ENCODE data around the gene FBXO24.

Gene FBXO24

DNA sequence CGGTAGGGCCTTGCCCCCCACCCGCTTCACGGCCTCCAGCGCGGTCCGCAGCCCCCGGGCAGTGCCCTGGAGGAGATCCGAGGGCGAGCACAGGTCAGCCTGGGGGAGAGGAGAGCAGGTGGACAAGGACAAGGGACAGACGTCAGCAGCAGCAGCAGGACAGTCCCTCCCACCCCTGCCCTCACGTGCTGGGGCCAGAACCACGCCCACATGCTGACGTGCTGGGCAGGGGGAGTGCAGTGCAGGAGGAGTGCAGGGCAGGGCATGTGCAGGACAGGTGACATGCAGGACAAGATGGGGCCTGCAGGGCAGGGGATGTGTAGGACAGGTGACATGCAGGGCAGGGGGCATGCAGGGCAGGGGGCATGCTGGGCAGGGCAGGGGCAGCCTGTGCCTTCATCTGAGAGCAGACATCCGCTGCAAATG lies 10.9 kb upstream of the FBXO24 start:
- Mint-ChIP-seq H3K27me3 (ENCODE audit: low read depth) (no peaks in the 10 kb centered on the region), H3K36me3 (ENCODE audit: low read depth) (peaks cover 26% of the 10 kb centered on the region), H3K9me3 (no peaks in the 10 kb centered on the region), H3K27ac (no peak overlapping the region), H3K4me3 (no peak overlapping the region), H3K4me1 (ENCODE audit: low read depth) (peaks cover 5% of the 10 kb centered on the region)

DNA sequence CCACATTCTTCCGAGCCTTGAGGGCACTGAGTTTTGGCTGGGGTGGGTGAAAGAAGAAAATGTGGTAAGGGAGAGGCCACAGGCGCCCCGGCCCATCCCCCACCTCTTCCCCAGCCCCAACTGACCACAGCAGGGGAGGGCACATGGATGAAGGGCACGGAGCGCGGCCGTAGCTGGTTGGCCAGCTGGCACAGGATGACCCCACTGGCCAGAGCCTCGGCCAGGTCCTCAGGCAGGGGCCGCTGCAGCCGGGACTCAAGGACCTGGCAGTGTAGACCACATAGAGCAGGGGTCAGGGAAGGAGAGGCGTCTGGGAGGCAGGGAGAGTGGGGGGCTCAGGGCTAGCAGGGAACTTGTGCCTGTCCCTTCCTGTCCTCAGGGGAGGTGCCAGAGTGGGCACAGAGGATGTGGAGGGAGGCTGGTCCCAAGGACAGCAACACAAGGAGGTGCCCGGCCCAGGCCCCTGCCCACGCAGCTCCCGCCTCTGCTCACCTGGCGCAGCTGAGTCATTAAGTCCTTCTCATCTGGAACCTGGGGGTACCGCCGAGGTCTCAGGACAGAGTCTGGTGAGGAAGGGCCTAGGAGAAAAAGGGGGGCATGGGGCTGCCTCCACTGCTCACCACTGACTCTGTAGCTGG lies 10.3 kb upstream of the FBXO24 start:
- H3K27ac Mint-ChIP-seq = no peak overlapping the region
- peaks cover 5% of the 10 kb centered on the region for H3K4me1 Mint-ChIP-seq (ENCODE audit: low read depth)
- H3K4me3 Mint-ChIP-seq = no peak overlapping the region
- no peaks in the 10 kb centered on the region for H3K9me3 Mint-ChIP-seq
- H3K27me3 Mint-ChIP-seq (ENCODE audit: low read depth) = no peaks in the 10 kb centered on the region
- H3K36me3 Mint-ChIP-seq (ENCODE audit: low read depth) = peaks cover 26% of the 10 kb centered on the region

GRCh38 chr7:100576384-100576993 lies 9.6 kb upstream of the FBXO24 start:
- Mint-ChIP-seq H3K36me3 (ENCODE audit: low read depth) (peaks cover 26% of the 10 kb centered on the region), H3K27ac (no peak overlapping the region), H3K4me1 (ENCODE audit: low read depth) (peaks cover 5% of the 10 kb centered on the region), H3K4me3 (no peak overlapping the region), H3K27me3 (ENCODE audit: low read depth) (no peaks in the 10 kb centered on the region), H3K9me3 (no peaks in the 10 kb centered on the region)

- Mint-ChIP-seq H3K27me3 (ENCODE audit: low read depth) (no peaks in the 10 kb centered on the region), H3K36me3 (ENCODE audit: low read depth) (peaks cover 20% of the 10 kb centered on the region), H3K4me1 (ENCODE audit: low read depth) (peaks cover 2% of the 10 kb centered on the region), H3K9me3 (no peaks in the 10 kb centered on the region), H3K4me3 (no peak overlapping the region), H3K27ac (no peak overlapping the region)
Observed at GRCh38 chr7:100577103-100577502, 9.0 kb upstream of the FBXO24 start.

- Mint-ChIP-seq H3K4me3 (no peak overlapping the region), H3K27ac (no peak overlapping the region), H3K4me1 (ENCODE audit: low read depth) (peaks cover 2% of the 10 kb centered on the region), H3K27me3 (ENCODE audit: low read depth) (no peaks in the 10 kb centered on the region), H3K9me3 (no peaks in the 10 kb centered on the region), H3K36me3 (ENCODE audit: low read depth) (peaks cover 18% of the 10 kb centered on the region)
Observed at GRCh38 chr7:100577507-100577906, 8.6 kb upstream of the FBXO24 start.

DNA sequence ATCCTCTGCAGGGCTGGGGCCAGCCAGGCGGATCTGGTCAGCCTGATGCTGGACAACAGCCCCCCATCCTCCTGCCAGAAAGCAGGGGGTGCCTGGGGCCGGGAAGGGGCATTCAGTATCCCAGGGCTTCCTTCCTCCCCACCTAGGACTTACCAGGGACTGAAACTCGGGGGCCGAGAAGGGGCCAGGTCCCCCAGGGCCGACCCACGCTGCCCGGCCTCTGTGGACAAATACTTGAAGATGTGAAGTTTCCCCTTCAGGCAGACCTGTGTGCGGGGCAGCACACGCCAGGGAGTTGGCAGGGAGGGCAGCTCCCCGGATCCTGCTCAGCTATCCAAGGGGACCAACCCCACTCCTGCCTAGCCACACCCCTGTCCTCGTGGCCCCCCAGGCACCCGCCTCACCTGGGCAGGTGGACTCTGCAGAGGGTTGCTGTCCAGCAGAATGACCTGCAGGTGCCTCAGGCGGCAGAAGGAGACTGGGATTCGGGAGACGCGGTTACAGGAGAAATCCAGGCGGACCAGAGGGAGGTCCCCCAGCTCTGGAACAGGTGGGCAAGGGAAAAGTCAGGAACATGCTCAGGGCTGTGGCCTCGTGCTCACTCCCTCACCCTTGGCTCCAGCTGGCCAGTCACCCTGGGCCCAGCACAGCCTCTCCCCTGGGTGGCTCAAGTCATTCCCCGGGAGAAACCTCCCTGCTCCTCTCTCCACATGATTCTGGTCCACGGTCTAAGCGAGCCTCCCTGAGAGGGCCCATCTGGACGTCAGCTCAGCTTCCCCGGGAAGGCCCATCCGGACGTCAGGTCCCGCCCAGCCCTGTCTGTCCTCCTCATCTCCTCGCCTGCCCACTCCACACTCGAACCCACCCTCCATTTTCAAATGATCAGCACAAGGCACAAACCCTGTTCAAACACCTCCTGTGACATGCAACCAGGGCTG lies 7.6 kb upstream of the FBXO24 start:
- Mint-ChIP-seq H3K36me3 (ENCODE audit: low read depth) (peaks cover 16% of the 10 kb centered on the region), H3K27ac (no peak overlapping the region), H3K4me1 (ENCODE audit: low read depth) (peaks cover 7% of the 10 kb centered on the region), H3K9me3 (no peaks in the 10 kb centered on the region), H3K27me3 (ENCODE audit: low read depth) (no peaks in the 10 kb centered on the region), H3K4me3 (no peak overlapping the region)

DNA sequence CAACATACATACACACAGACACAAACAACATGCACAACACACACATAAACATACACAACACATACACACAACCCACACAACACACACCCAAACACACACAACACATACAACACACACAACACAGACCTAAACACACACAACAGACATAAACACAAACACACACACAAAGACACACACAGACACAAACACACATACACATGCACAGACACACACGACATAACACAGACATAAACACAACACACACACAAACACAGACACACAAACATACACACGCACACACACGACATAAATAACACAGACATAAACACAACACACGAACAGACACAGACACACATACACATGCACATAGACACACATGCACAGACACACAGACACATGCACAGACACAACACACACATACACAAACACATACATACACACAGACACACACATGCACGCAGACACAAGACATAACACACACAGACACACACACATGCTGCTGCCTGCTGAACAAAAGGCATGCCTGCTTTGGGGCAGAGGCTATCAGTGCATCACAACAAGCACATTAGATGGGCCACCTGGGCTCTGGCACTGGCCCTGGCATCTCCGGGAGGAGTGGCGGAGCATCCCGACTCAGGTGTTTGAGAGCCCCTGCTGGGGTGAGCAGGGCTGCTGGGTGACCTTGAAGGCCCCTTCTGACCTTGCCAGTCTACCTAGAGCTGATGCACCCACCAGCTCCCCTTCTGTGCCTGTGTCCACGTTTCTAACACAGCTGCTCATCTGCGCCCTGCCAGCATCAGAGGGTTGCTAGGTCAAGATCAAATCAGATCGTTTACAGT lies 5.5 kb upstream of the FBXO24 start:
- no peak overlapping the region for H3K4me3 Mint-ChIP-seq
- H3K4me1 Mint-ChIP-seq (ENCODE audit: low read depth) = peaks cover 18% of the 10 kb centered on the region
- no peak overlapping the region for H3K27ac Mint-ChIP-seq
- H3K36me3 Mint-ChIP-seq (ENCODE audit: low read depth) = peaks cover 17% of the 10 kb centered on the region
- H3K27me3 Mint-ChIP-seq (ENCODE audit: low read depth) = no peaks in the 10 kb centered on the region
- no peaks in the 10 kb centered on the region for H3K9me3 Mint-ChIP-seq

- H3K4me3 Mint-ChIP-seq = peak overlapping the region; percentile 61
- H3K27me3 Mint-ChIP-seq (ENCODE audit: low read depth) = no peaks in the 10 kb centered on the region
- H3K27ac Mint-ChIP-seq = peak overlapping the region; percentile 97
- no peaks in the 10 kb centered on the region for H3K9me3 Mint-ChIP-seq
- peaks cover 13% of the 10 kb centered on the region for H3K36me3 Mint-ChIP-seq (ENCODE audit: low read depth)
- peaks cover 21% of the 10 kb centered on the region for H3K4me1 Mint-ChIP-seq (ENCODE audit: low read depth)
Observed at GRCh38 chr7:100582041-100582579, 4.0 kb upstream of the FBXO24 start.

- Mint-ChIP-seq H3K9me3 (no peaks in the 10 kb centered on the region), H3K36me3 (ENCODE audit: low read depth) (peaks cover 10% of the 10 kb centered on the region), H3K4me3 (peak overlapping the region; percentile 61), H3K27me3 (ENCODE audit: low read depth) (no peaks in the 10 kb centered on the region), H3K4me1 (ENCODE audit: low read depth) (peaks cover 21% of the 10 kb centered on the region), H3K27ac (peak overlapping the region; percentile 97)
Observed at GRCh38 chr7:100582650-100583049, 3.5 kb upstream of the FBXO24 start.

DNA sequence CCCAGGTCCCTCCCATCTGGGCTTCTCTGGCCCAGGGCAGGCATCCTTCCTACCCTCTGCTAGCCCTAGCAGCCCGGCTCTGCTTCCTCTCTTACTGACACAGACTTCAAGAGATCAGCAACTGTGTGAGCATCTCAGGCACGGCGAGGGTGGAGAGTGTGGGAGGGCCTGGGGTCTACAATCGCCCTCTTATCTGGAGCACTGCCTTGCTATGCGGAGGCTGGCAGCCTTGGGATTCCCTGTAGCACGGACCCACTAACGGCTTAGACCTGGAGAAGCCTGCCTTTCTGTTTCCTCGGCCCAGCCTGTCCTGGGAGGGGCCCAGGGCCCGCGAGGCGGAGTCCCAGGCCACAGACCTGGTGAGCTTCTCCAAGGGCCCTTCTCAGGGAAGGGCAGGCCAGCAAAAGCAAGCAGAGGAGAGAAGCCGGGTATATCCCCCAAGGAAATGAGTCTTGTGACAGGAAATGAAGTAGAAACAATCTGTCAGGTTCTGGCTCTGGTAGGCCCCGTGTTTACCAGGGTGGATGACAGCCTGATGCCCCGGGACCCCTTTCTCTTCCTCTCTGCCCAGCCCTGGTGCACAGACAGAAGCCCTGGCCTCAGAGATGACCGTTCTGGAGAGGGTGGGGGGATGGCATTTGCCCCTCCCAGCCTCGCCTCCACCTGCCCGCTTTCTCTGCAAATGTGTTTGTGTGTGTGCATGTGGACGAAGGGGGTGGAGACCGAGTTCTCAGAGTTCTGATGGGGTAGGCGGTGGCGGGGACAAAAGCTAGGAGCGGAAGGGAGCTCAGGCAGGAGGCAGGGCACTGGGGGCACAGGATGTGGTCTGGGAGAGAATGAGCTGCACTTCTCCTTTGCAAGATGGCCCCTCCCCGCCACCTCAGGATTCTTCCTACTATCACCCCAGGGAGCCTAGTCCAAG lies 2.7 kb upstream of the FBXO24 start:
- H3K27me3 Mint-ChIP-seq (ENCODE audit: low read depth) = no peaks in the 10 kb centered on the region
- peaks cover 10% of the 10 kb centered on the region for H3K36me3 Mint-ChIP-seq (ENCODE audit: low read depth)
- H3K4me3 Mint-ChIP-seq = peak overlapping the region; percentile 95
- peak overlapping the region; percentile 97 for H3K27ac Mint-ChIP-seq
- no peaks in the 10 kb centered on the region for H3K9me3 Mint-ChIP-seq
- H3K4me1 Mint-ChIP-seq (ENCODE audit: low read depth) = peaks cover 22% of the 10 kb centered on the region

DNA sequence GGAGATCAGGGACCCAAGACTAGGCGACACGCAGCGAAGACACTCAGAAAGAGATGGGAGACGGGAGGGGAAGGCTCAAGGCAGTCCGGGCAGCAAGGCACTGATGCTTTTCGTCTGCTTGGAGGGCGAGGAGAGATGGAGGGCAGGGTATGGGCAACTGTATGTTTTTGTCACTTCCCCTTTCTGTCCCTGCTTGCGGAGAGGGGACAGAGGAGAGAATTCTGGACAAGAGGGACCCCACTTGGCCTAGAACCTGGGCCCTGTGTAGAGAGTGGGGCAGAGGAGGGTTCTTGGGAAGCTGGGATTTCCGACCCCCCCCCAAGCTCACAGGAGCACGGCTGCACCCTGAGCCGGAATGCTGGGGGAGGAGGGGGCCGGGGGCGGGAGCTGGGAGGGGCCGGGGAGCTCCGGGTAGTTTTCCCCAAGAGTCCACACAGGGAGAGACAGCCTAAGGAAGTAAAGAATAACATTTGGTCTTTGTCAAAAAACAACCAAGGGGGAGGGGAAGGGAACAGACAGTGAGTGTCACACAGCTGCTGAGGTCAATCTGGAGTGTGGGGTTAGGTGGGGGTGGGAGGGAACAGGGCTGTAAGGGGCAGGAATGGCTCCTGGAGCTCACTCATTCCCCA lies 2.0 kb upstream of the FBXO24 start:
- Mint-ChIP-seq H3K9me3 (no peaks in the 10 kb centered on the region), H3K36me3 (ENCODE audit: low read depth) (peaks cover 6% of the 10 kb centered on the region), H3K4me1 (ENCODE audit: low read depth) (peaks cover 20% of the 10 kb centered on the region), H3K27ac (peak overlapping the region; percentile 97), H3K27me3 (ENCODE audit: low read depth) (peaks cover 2% of the 10 kb centered on the region), H3K4me3 (peak overlapping the region; percentile 95)

GRCh38 chr7:100584683-100585510 lies 1.2 kb upstream of the FBXO24 start:
- Mint-ChIP-seq H3K4me3 (peak overlapping the region; percentile 95), H3K9me3 (no peaks in the 10 kb centered on the region), H3K27me3 (ENCODE audit: low read depth) (peaks cover 8% of the 10 kb centered on the region), H3K27ac (peak overlapping the region; percentile 97), H3K4me1 (ENCODE audit: low read depth) (peaks cover 20% of the 10 kb centered on the region), H3K36me3 (ENCODE audit: low read depth) (peaks cover 3% of the 10 kb centered on the region)

All from T-helper 1 cell treated with Interleukin-12 subunit alpha and Interleukin-12 subunit beta and Interleukin-4 antibody, amounts not matched to agents 30 μg/mL and 1 μg/mL, for 36 hours (primary cell).